Panc1 (cell line): ENCODE results near the gene TBC1D24.

ENCODE experiments used
- CTCF ChIP-seq: fragments of 450-650 bp; IDR thresholded peaks from 2 replicates; pipeline ENCODE4 v1.5.1; 2017; ENCODE audit warnings: mild to moderate bottlenecking
- TCF7L2 ChIP-seq: IDR thresholded peaks from 2 replicates; pipeline ENCODE4 v1.6.1; 2011; ENCODE audit warnings: mild to moderate bottlenecking, low read depth, low read length, inconsistent platforms

DNA sequence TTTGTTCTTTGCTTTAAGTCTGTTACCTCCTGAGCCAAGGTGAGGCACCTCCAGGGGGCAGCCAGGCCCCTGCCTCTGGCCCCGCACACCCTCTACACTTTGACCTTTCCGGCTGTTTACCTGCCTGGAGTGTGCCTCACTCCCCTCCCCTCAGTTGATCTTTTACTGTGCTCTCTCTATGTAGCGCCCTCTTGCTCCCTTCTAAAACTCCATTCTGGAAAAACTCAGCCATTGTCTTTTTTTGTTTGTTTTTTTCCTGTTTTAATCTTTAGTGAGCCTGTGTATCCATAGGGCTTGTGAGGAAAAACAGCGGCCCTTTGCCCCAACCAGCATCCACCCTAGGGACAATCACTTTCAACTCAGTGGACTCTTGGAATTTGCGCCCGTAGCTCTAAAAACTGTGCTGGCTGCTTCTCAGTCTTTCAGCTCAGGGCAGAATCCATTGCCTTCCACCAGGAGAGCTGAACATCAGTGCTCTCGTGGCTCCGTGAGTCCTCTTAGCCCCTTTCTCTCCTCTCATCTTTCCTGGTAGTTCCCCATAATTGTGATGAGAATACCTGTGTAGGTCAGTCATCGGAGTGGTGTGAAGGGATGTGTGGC is 49.5 kb downstream of the TBC1D24 start:
- TF ChIP-seq TCF7L2 (no peak), CTCF (no peak)
